CD4-positive, alpha-beta T cell treated with Interleukin-21 for 1 hour (primary cell): Measurements from ENCODE around the gene GRAPL.
A peak's percentile ranks its signal among the peaks of the same experiment; 100 is the strongest.
"Not testable (repeated sequence)": the region's sequence is repeated elsewhere in the genome, so short reads cannot be mapped to it uniquely, and the experiment has no call there.

Experiments
- DNase-seq: peaks from one replicate; pipeline ENCODE4 v3.0.0-alpha.2; 2020

Gene GRAPL

DNA sequence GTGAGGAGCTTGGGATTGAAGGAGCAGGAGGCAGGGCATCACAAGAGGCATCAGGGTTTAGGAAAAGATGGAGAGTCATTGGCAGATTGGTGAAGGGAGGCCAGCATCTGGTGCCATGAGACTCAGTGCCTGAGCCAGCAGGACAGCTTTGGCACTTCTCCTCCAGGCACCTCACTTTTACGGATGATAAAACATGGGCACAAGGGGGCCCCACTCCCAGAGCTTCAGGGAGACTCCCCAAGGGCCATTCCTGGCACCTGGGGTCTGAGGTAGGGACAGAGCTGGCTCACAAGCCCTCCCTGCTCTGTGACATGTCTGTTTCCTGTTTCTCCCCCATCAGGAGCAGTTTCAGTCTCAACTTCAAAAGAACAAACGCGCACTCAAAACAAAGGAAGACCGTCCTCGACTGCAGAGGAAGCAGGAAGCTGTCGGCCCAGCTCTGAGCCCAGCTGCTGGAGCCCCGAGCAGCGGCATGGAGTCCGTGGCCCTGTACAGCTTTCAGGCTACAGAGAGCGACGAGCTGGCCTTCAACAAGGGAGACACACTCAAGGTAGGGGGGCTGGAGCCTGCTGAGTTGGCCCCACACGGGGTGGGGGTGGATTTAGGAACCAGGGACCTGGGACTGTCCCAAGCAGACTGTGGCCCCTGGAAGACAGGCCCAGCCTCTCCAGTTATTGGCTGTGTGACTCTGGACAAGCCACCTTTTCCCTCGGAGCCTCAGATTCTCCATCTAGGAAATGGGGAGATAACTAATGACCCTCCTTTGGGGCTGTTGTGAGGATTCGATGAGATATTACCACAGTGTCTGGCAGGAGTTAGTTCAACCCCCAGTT lies at the start of gene GRAPL:
GRAPL (plus strand) TSS at position 442 of the 833 bp plus-strand sequence; CDS start at position 473, 31 bp downstream.
- DNase-seq = not testable (repeated sequence)

- DNase-seq = not testable (repeated sequence)
Observed at GRCh38 chr17:19088804-19089685, 38.3 kb upstream of the GRAPL start.

- not testable (repeated sequence) for DNase-seq
Observed at GRCh38 chr17:19090058-19090772, 37.2 kb upstream of the GRAPL start.

GRCh38 chr17:19092737-19093683 lies 34.4 kb upstream of the GRAPL start:
- DNase-seq = not testable (repeated sequence)

GRCh38 chr17:19093684-19094438 lies 33.5 kb upstream of the GRAPL start:
- not testable (repeated sequence) for DNase-seq

DNA sequence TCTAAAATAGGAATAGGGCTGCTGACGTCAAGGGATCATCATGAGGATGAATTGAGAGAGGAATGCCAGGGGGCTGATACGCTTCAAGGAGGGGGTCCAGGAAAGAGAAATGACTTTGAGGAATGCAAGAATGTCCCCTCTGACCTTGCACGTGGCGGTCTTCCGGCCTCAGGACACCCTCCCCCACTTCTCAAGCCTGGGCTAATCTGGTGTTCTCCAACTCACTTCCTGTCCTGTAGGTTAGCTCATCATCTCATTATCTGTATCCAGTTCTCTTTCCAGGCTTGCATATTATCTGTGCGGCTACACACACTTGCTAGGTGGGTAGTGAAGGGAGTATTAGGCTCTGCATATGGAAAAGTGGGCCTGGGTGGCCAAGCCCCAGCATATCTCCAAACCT lies 18.9 kb upstream of the GRAPL start:
- DNase-seq = not testable (repeated sequence)

DNA sequence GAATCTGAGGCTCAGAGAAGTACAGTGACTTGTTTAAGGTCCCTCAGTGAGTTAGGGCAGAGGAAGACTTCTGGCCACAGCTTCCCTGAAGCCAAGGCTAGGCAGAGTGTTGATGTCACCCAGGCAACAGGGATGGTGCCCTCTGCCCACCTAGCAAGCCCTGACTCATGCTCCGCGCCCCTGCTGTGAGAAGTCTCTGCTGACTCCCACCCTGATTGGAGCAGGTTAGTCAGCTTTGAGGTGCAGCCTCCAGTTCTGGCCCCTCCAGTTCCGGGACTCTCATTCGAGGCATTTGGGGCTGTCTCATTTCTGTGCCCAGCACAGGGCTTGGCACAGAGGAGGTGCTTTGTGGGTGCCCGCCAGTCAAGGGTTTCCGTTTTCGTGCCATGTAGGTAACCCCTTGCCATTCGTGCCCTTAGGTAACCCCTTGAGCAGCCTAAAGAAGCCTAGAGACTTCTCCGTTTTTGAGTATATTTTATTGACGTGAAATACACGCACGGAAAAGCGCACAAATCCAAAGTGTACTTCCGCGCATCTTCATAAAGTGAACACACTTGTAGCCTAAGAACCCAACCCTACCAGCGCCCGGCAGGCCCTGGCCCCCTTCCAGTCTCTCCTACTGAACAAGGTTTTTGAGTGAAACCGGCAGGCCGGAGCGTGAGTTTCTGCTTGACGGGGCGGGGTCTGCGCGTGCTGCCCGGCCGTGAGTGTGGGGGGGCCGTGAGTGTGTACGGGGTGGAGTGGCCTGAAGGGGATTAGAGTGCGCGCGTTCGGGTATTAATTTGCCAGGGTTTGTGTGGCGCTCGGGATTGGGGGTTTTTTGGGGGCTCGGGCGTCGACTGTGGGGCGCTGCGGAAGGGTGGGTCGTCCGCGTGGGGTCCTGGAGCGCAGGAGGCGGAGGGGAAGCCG lies 16.9 kb upstream of the GRAPL start:
- not testable (repeated sequence) for DNase-seq

- peak; percentile 71 for DNase-seq
Observed at GRCh38 chr17:19111111-19111711, 16.2 kb upstream of the GRAPL start.

DNA sequence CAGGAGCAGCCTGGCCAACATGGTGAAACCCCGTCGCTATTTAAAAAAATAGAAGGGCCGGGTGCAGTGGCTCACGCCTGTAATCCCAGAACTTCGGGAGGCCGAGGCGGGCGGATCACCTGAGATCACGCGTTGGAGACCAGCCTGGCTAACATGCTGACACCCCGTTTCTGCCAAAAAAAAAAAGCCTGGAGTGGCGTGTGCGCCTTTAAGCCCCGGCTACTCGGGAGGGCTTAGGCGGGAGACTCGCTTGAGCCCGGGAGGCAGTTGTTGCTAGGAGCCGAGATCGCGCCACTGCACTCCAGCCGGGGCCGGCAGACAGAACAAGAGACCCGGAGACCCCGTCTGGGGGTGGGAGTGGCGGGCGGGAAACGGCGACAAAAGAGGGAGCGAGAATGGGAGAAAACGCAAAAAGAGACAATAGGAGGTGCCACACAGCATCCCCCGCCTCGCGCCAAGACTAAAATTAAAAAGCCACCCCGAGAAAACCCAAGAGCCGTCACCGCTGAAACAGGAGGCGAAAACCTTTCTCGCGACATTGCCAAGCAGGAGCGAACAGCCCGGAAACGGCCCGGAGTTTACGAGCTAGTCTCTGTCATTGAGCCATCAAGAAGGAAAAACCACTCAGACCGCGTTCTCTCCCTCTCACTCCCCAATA lies 15.5 kb upstream of the GRAPL start:
- DNase-seq = peak; percentile 68

- DNase-seq = not testable (repeated sequence)
Observed at GRCh38 chr17:19112459-19112826, 14.9 kb upstream of the GRAPL start.

GRCh38 chr17:19118695-19119094 lies 8.7 kb upstream of the GRAPL start:
- not testable (repeated sequence) for DNase-seq

- DNase-seq = not testable (repeated sequence)
Observed at GRCh38 chr17:19125289-19125688, 2.1 kb upstream of the GRAPL start.

GRCh38 chr17:19129500-19129899 lies 2.1 kb downstream of the GRAPL start:
- not testable (repeated sequence) for DNase-seq

- not testable (repeated sequence) for DNase-seq
Observed at GRCh38 chr17:19131108-19131507, 3.7 kb downstream of the GRAPL start.

DNA sequence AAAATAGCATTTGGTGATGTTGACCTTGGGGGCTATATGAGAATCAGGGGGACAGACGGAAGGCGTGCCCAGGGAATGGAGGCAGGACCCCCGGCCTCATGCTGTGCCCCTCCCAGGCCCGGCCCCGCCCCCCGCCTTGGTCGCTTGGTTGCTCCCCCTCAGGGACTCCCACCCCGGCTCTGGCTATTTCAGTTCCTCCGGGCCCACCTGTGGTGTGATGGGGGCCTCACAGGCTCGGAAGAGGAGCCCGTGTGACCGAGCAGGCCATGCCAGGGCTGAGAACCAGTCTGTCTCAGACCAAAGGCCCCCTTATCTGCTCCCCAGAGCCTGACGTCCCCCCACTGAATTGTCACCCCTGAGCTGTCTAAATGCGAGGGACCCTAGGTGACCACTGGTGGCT lies 4.4 kb downstream of the GRAPL start:
- not testable (repeated sequence) for DNase-seq

GRCh38 chr17:19133793-19134192 lies 6.4 kb downstream of the GRAPL start:
- not testable (repeated sequence) for DNase-seq

DNA sequence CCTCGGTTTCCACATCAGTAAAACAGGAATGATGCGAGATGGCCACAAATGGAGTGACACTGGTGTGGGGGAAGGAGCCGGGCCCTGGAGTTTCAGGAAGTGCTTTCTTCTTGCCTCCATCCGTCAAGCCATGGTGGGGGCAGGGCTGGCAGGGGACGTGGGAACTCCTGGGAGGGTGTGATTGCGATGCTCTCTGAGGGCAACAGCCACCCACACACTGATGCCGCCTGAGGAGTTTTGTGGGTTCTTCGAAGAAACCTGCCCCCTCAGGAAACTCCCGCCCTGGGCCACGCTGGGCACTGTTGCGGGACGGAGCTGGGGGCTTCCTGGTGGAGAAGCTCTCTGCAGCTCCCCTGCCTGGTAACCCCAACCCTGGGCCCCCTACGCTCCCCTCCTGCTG lies 8.0 kb downstream of the GRAPL start:
- DNase-seq = not testable (repeated sequence)

DNA sequence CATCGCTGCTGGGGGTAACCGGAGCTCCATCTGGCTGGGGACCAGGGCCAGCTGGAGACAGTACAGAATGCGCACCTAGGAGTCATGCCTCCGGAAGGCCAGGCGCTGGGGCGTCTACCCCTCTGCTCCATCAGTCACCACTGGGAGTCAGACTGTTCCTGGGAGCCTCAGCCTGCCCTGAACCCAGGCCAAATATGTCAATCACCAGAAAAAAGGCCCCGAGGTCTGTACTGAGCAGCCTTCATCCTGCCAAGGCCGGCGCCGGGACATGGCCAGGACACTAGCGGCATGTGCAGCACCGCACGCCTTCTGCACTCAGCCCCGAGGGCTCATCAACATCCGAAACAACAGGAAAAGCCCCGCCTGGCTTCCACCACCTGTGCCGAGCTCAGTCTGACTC lies 8.7 kb downstream of the GRAPL start:
- DNase-seq = not testable (repeated sequence)

DNA sequence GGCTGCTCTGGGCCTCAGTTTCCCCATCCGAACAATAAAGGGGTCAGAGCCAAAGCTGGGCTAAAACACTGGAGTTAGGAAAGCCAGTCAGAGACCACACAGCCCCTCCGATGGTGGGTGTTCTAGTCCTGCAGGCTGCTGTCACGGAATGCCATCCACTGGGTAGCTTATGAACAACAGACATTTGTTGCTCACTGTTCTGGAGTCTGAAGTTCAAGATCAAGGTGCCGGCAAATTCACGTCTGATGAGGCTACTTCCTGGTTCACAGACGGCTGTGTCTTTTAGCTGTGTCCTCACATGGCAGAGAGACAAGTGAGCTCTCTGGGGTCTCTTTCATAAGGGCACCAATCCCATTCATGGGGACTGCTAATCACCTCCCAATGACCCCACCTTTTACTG lies 9.2 kb downstream of the GRAPL start:
- DNase-seq = not testable (repeated sequence)
